Measurements from ENCODE around the gene RAP1A. TPM values are rescaled to one million over a fixed set of nuclear protein-coding genes. Genes with fewer than 3 reads are reported as not detected.

Gene RAP1A
- total RNA-seq, 1 experiment from 2014 or later, result 50.9 TPM

GRCh38 chr1:111723091-111723806 is 103.7 kb downstream of the RAP1A start:
- Histone ChIP-seq H3K27ac (ENCODE audit: low read depth, low read length, poor library complexity, severe bottlenecking) (no peak overlapping the region), H3K36me3 (ENCODE audit: insufficient read depth, low read length, poor library complexity, severe bottlenecking) (no peaks in the 10 kb centered on the region), H3K4me1 (ENCODE audit: insufficient read depth, low read length, poor library complexity, severe bottlenecking) (peaks cover 8% of the 10 kb centered on the region), H3K4me3 (ENCODE audit: low read depth, low read length, poor library complexity, severe bottlenecking) (no peak overlapping the region), H3K9me3 (ENCODE audit: low read depth, low read length, poor library complexity, severe bottlenecking) (no peaks in the 10 kb centered on the region), H3K27me3 (replicated peaks; ENCODE audit: insufficient read depth, low read depth, low read length, poor library complexity) (no peaks in the 10 kb centered on the region)
- CTCF ChIA-PET, result no interaction called here
- TF ChIP-seq CTCF (conservative IDR thresholded peaks at IDR 0.05; ENCODE audit: low read depth, low read length), result no peak
- intact Hi-C loops (cut with micrococcal nuclease; ENCODE audit: unreplicated experiment), result no loop called here
- no peak for DNase-seq (ENCODE audit: low spot score)
- POLR2A ChIA-PET (ENCODE audit: low non-redundant PET), result no interaction called here
- BruUV-seq (replicated peaks), result no TSS peak

- Histone ChIP-seq H3K27ac (ENCODE audit: low read depth, low read length, poor library complexity, severe bottlenecking) (no peak overlapping the region), H3K27me3 (replicated peaks; ENCODE audit: insufficient read depth, low read depth, low read length, poor library complexity) (no peaks in the 10 kb centered on the region), H3K4me3 (ENCODE audit: low read depth, low read length, poor library complexity, severe bottlenecking) (no peak overlapping the region), H3K4me1 (ENCODE audit: insufficient read depth, low read length, poor library complexity, severe bottlenecking) (peaks cover 8% of the 10 kb centered on the region), H3K9me3 (ENCODE audit: low read depth, low read length, poor library complexity, severe bottlenecking) (no peaks in the 10 kb centered on the region), H3K36me3 (ENCODE audit: insufficient read depth, low read length, poor library complexity, severe bottlenecking) (no peaks in the 10 kb centered on the region)
- intact Hi-C loops (cut with micrococcal nuclease; ENCODE audit: unreplicated experiment), result no loop called here
- TF ChIP-seq EZH2 (IDR thresholded peaks at IDR 0.05; ENCODE audit: borderline replicate concordance, low read depth, low read length, poor library complexity, severe bottlenecking), result no peak
- POLR2A ChIA-PET (ENCODE audit: low non-redundant PET), result no interaction called here
- CTCF ChIA-PET, result no interaction called here
- BruUV-seq (replicated peaks), result no TSS peak
- DNase-seq (ENCODE audit: low spot score), result no peak
Observed at GRCh38 chr1:111723871-111724270, 104.3 kb downstream of the RAP1A start.

- no peak for TF ChIP-seq EZH2 (IDR thresholded peaks at IDR 0.05; ENCODE audit: borderline replicate concordance, low read depth, low read length, poor library complexity, severe bottlenecking)
- TF ChIP-seq CTCF (conservative IDR thresholded peaks at IDR 0.05; ENCODE audit: low read depth, low read length), result no peak
- Histone ChIP-seq H3K4me3 (ENCODE audit: low read depth, low read length, poor library complexity, severe bottlenecking) (no peak overlapping the region), H3K36me3 (ENCODE audit: insufficient read depth, low read length, poor library complexity, severe bottlenecking) (no peaks in the 10 kb centered on the region), H3K4me1 (ENCODE audit: insufficient read depth, low read length, poor library complexity, severe bottlenecking) (peaks cover 8% of the 10 kb centered on the region), H3K9me3 (ENCODE audit: low read depth, low read length, poor library complexity, severe bottlenecking) (no peaks in the 10 kb centered on the region), H3K27me3 (replicated peaks; ENCODE audit: insufficient read depth, low read depth, low read length, poor library complexity) (no peaks in the 10 kb centered on the region), H3K27ac (ENCODE audit: low read depth, low read length, poor library complexity, severe bottlenecking) (no peak overlapping the region)
- no TSS peak for BruUV-seq (replicated peaks)
- DNase-seq (ENCODE audit: low spot score), result no peak
- ChIA-PET POLR2A (ENCODE audit: low non-redundant PET) (no interaction called here), CTCF (no interaction called here)
- intact Hi-C loops (cut with micrococcal nuclease; ENCODE audit: unreplicated experiment), result no loop called here
Observed at GRCh38 chr1:111725192-111725591, 105.6 kb downstream of the RAP1A start.

GRCh38 chr1:111727056-111727455 is 107.5 kb downstream of the RAP1A start:
- no TSS peak for BruUV-seq (replicated peaks)
- ChIA-PET CTCF (no interaction called here), POLR2A (ENCODE audit: low non-redundant PET) (no interaction called here)
- Histone ChIP-seq H3K4me3 (ENCODE audit: low read depth, low read length, poor library complexity, severe bottlenecking) (no peak overlapping the region), H3K27ac (ENCODE audit: low read depth, low read length, poor library complexity, severe bottlenecking) (no peak overlapping the region), H3K36me3 (ENCODE audit: insufficient read depth, low read length, poor library complexity, severe bottlenecking) (no peaks in the 10 kb centered on the region), H3K27me3 (replicated peaks; ENCODE audit: insufficient read depth, low read depth, low read length, poor library complexity) (no peaks in the 10 kb centered on the region), H3K9me3 (ENCODE audit: low read depth, low read length, poor library complexity, severe bottlenecking) (no peaks in the 10 kb centered on the region), H3K4me1 (ENCODE audit: insufficient read depth, low read length, poor library complexity, severe bottlenecking) (peaks cover 8% of the 10 kb centered on the region)
- intact Hi-C loops (cut with micrococcal nuclease; ENCODE audit: unreplicated experiment), result no loop called here
- DNase-seq (ENCODE audit: low spot score), result no peak
- TF ChIP-seq CTCF (conservative IDR thresholded peaks at IDR 0.05; ENCODE audit: low read depth, low read length) (no peak), EZH2 (IDR thresholded peaks at IDR 0.05; ENCODE audit: borderline replicate concordance, low read depth, low read length, poor library complexity, severe bottlenecking) (no peak)

Measured in A673 (cell line).